Measurements from ENCODE around the gene IL17B.
"Not testable (repeated sequence)": the region's sequence is repeated elsewhere in the genome, so short reads cannot be mapped to it uniquely, and the experiment has no call there.

IL17B gene

GRCh38 chr5:149400304-149400703, 21.2 kb upstream of the IL17B start:
- DNase-seq (ENCODE audit: low spot score) = no peak

- DNase-seq (ENCODE audit: low spot score) = no peak
Measured at GRCh38 chr5:149399775-149400174, 20.7 kb upstream of the IL17B start.

GRCh38 chr5:149398747-149399266, 19.7 kb upstream of the IL17B start:
- not testable (repeated sequence) for DNase-seq (ENCODE audit: low spot score)

DNA sequence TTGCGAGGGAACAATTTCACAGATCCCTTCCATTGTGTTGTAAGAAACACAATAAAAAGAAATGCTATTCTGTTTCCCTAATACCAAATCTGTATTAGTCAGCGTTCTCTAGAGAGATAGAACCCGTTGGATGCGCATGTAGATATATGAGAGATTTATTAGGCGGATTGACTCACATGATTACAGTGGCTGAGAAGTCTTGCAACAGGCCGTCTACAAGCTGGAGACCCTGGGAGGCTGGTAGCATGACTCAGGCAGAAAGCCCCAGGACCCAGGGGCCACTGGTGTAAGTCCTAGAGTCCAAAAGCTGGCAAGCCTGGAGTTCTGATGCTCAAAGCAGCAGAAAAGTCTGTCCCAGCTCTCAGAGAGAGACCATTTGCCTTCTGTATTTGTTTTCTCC, 18.4 kb upstream of the IL17B start:
- no peak for DNase-seq (ENCODE audit: low spot score)

- not testable (repeated sequence) for DNase-seq (ENCODE audit: low spot score)
Measured at GRCh38 chr5:149394996-149395395, 15.9 kb upstream of the IL17B start.

DNA sequence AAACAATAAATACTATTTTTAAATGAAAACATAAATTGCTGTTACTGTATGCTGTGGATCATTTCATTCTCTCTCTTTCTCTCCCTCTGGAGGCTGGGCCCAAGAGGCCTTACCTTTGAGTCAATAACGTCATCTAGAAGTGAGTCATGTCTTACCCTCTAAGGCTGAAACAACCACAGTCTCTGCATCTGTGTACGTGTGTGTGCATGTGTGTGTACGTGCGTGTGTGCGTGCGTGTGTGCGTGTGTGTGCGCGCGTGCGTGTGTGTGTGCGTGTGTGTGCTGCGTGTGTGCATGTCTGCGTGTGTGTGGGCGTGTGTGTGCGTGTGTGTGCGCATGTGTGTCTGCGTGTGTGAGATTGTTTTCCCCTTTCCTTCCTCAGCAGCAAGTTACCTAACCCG, 13.6 kb upstream of the IL17B start:
- DNase-seq (ENCODE audit: low spot score) = no peak

DNA sequence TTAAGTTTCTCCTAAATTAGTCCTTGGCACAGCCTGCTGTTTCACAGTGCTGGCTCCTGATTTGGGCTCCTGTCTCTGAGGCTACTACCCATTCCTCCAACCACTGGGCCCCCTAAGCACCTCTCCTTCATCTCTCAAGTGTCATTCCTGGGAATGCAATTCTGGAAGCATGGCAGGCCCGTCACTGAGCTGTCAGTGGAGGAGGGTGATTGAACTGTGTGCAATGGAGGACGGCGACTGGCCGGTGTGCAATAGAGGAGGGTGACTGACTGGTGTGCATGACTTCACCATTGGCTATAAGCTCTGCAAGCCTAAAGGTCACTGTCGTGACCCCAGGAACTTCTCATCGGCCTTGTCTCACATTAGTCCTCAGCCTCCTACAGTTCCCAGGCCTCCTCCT, 12.4 kb upstream of the IL17B start:
- no peak for DNase-seq (ENCODE audit: low spot score)

DNA sequence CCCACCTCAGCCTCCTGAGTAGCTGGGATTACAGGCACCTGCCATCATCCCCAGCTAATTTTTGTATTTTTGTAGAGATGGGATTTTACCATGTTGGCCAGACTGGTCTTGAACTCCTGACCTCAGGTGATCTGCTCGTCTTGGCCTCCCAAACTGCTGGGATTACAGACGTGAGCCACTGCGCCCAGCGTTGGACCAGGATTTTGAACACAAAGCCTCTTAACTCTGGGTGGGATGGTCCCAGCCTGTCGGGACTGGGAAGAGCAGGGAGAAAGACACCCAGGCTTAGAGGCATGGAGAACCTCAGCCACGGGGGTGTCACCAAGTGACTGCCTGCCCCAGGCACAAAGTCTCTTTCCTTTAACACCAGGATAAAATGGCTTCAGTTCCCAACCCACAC, 12.0 kb upstream of the IL17B start:
- not testable (repeated sequence) for DNase-seq (ENCODE audit: low spot score)

DNA sequence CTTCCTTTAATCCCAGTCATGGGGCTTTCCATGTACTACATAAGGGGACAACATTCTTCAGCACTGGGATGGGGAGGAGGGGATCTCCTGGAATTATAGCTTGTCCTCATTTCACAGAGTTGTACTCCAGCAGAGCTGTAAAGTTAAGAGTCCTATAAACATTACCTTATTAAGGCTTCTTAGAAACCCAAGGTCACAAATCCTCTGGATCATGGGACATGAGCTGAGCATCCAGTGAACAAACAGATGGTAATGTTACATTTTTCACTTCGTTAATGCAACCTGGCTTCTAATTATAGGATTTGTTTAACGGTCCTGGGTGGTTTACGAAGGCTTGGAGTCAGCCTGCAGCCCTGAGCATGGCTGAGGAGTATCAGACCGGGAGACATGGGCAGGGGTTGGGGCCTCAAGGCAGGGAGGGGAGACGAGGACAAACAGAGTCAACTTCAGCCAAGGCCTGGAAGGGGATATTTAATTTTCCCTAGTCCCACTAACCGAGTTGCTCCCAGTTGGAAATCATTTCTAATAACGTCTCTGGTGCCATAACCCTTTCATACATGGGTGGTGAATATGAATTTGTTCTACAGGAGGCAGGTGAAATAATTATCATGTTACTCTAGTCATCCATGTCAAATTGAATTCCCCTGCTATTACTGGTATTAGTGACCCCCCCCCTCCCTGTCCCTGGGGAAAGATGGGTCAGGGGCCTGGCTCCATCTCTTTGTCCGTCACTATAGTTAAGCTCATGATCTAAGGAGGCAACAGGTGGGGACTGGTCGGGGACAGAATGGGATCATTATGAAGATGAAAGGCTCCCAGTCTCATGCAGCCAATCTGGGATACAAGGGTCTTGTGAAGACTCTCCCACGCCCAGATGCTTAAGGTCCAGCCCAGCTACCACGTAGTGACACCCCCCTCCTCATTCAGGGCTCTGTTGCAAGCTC, 10.7 kb upstream of the IL17B start:
- no peak for DNase-seq (ENCODE audit: low spot score)

GRCh38 chr5:149388498-149389190, 9.6 kb upstream of the IL17B start:
- no peak for DNase-seq (ENCODE audit: low spot score)

- DNase-seq (ENCODE audit: low spot score) = no peak
Measured at GRCh38 chr5:149387982-149388381, 8.9 kb upstream of the IL17B start.

DNA sequence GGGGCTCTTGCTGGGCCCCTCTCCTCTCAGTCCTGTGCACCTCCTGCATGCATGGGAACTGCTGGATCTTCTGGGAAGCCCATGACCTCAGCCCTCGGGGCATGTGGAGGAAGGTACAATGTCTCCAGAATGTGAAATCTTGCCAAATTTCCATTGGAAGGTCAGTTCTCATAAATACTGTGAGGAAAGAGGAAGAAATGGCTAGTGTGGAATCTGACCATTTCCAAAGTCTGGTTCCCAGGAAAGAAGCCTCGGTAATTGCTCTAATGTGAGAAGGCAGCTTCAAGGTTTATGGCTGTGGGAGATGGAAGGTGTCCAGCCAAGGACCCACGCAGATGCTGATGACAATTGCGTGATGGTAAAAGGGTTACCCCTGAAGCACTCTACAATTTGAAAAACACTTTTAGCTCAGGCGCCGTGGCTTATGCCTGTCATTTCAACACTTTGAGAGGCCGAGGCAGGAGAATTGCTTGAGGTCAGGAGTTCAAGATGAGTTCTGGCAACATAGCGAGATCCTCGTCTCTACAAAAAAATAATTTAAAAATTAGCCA, 8.1 kb upstream of the IL17B start:
- no peak for DNase-seq (ENCODE audit: low spot score)

DNA sequence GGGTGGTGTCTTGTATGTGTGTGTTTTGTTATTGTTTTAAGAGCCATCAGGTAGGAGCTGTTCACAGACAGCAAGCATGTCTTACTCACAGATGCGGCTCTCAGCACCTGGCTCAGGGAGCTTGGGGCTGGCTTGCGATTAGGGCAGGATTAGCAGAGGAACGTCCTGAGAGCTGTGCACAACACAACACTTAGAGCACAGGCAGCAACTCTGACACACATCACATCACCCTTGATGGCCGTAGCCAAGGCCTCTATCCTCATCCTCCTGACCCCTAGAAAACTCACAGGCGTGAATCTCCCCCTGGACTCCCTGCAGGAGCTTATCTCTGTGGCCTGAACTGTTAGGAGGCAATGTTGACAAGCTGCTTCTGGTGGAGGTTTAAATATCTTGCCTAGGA, 7.1 kb upstream of the IL17B start:
- DNase-seq (ENCODE audit: low spot score) = no peak

DNA sequence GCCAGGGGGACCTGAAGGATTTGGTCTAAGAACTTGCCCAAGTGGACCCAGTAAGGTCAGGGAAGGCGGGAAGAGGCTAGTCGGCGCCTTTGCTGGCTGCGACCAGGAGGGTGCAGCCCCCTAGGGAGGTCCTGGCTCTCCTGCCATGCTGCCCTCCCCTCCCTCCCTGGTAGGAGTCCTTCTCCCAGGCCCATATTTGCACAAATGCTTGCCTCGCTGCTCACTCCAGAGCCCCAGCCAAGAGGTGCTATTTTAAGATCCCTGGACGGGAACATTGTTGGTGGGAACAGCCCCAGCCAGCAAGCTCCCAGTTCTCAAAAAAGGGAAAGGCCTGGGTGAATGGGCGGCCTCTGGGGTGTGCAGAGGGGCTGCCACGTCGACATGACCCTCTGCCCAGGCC, 4.3 kb upstream of the IL17B start:
- DNase-seq (ENCODE audit: low spot score) = no peak

DNA sequence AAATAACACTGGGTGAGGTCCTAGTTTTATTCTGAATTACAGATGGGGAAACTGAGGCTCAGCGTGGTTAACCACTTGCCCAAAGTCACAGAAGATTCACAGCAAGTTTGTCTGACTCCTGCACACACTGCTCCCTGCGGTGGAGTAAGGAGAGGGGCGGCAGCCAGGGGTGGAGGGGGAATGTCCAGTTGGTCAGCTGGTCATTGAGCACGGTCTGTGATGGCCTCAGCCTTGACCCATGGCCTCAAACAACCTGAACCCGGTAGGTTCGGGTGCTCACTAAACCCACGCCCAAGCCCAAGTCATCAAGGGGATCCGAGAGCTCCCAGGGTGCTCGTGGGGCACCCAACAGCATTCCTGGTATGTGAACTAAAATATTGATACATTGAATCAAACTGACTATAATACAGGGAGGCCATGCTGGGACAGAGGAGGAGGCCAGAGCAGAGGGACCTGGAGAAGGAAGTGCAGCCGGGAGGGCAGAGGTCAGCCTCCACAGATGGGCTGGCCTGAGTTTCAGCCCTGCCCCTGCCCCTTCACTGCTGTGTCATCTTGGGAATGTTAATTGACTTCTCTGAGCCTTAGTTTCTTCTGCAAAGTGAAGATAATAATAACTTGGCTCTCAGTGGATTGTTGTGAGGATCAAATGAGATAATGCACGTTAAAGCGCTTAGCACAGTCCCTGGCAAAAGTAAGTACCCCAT, 3.6 kb upstream of the IL17B start:
- no peak for DNase-seq (ENCODE audit: low spot score)

DNA sequence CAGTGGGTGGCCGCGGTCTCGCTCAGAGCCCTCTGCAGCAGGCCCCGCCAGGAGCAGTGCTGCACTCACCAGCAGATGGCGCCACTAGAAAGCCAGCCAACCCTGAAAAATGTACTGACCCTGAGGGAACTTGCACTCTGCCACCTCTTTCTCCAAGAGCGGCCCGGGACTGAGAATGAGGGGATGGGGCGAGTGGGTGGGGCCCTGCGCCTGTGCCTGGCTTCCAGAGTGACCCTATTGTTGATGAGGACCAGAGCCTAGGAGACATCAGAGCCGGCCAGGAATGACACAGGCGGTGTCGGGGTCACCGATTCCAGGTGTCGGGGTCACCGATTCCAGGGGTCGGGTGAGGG, 2.9 kb upstream of the IL17B start:
- DNase-seq (ENCODE audit: low spot score) = no peak

DNA sequence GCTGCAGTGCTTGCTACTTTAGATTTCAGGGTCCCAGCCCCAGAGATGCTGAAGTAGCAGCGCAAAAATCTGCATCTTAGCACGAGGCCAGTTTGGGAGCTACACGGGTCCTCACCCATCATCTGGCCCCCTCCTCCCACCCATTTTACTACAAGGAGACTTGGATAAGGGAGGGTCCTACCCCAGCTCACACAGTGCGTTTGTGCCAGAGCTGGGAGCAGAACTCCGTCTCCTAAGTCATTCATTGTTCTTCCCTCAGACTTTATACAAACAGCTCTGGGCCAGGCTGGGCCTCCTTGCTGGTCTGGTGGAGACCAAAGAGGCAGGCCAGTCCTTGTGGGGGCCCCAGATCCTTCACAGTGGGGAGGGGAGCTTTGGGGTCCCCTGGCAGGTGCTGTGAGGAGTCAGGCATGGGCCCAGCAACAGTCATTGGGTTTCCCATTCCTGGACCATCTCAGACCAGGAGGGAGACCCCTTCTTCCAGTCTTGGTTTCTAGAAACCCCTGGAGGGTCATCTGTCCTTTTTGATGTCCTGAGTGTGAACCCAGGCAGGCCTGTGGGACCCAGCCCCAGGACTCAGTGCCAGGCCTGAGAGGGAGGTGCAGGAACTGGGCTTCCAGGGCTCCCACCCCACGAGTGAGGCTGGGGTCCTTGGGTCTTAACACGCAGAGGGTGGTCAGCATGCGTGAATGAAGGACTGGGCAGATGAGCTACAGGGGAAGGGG, 2.3 kb upstream of the IL17B start:
- no peak for DNase-seq (ENCODE audit: low spot score)

DNA sequence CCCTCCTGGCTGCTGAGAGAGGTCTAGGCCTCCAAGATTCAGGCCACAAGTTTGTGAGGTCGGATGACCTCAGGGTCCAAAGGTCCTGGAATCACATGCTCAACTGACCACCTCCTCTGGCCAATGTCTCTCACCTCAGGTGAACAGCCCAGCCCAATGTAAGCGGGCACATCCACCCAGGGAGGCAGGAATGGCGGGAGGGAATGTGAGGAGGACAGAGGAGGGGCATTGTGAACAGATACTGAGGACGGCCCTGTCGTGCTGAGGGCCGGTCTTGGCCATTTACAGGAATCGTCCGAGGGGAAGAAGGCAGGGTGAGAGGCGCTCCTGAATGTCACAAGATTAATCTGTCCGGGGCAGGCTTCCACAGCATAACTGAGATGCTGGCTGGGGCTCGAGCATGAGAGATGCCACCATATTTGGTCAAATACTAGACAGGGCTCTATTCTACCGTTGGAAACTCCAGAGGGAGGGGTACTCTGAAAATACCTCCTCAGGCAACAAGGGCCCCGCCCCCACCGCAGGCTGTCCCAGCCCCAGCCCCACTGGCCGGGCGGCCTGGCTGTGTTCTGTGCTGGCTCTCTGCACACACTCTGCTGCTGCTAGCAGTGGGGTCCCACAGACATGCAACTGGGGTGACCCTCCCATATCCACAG, 1.5 kb upstream of the IL17B start:
- DNase-seq (ENCODE audit: low spot score) = no peak

DNA sequence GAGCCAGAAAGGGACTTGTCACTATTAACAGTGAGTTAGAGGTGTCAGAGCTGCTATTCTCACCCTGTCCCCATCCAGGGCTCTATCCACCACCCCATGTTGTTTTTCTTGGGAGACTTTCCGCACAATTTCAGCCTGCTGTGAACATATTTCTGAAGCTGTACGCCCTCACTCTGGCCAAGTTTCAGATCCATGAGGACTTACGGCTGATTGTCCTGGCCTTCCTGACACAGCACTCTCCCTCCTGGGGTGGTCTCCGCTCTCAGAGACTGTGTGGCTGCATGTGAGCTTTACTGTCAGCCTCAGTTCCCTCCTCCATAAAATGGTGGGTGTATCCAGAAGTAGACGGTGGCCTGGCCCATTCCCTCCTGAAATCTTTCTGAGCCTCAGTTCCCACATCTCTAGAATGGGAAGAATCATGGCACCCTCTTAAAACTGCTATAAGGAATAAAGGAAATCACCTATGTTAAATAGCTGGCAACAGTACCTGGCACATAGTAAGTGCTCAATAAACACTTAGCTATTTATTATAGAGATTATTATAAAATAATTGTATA, 804 bp upstream of the IL17B start:
- DNase-seq (ENCODE audit: low spot score) = no peak

GRCh38 chr5:149378241-149378820, 761 bp downstream of the IL17B start:
- no peak for DNase-seq (ENCODE audit: low spot score)
